Natural killer cell (primary cell): Measurements from ENCODE around the gene FAM25A. TPM values are rescaled to one million over a fixed set of nuclear protein-coding genes. Genes with fewer than 3 reads are reported as not detected.
"Not testable (repeated sequence)": the region's sequence is repeated elsewhere in the genome, so short reads cannot be mapped to it uniquely, and the experiment has no call there.

Experiments
- ATAC-seq, 3 donors: fragments of 150-1000 bp in 2 of 3; fragments of 200-7000 bp in 1 of 3; cut with Tn5 transposase; 1 replicate in 1 of 3; 2 replicates in 2 of 3; pipeline ENCODE4 v1.10.0; 2021; ENCODE audit warnings: mild to moderate bottlenecking in 2 of 3, moderate library complexity in 2 of 3
- DNase-seq, 2 donors: peaks; one replicate each; pipeline versions ENCODE4 v3.0.0 to v3.0.0-alpha.2; 2013 to 2021; ENCODE audit warnings: mixed read lengths in 1 of 2
- H3K27ac ChIP-seq: one replicate; pipeline ENCODE4 v1.5.1; 2013; ENCODE audit warnings: mild to moderate bottlenecking, low read length
- H3K27me3 ChIP-seq: one replicate; pipeline ENCODE4 v1.6.1; 2013; ENCODE audit warnings: low read length; ENCODE audit not compliant: control insufficient read depth, insufficient read depth
- H3K36me3 ChIP-seq: one replicate; pipeline ENCODE4 v1.6.1; 2013; ENCODE audit warnings: low read length; ENCODE audit not compliant: control insufficient read depth, insufficient read depth
- H3K4me1 ChIP-seq: one replicate; pipeline ENCODE4 v1.6.1; 2013; ENCODE audit warnings: low read length; ENCODE audit not compliant: control insufficient read depth, insufficient read depth
- H3K4me3 ChIP-seq: one replicate; pipeline ENCODE4 v1.5.1; 2013; ENCODE audit warnings: low read length
- H3K9me3 ChIP-seq: one replicate; pipeline ENCODE4 v1.6.1; 2013; ENCODE audit warnings: low read length; ENCODE audit not compliant: control insufficient read depth, insufficient read depth
- H3K27ac Mint-ChIP-seq, 2 donors: one replicate each; pipeline ENCODE4 v1.8.0; 2022; ENCODE audit warnings: mild to moderate bottlenecking in 2 of 2, mixed read lengths in 2 of 2, moderate library complexity in 1 of 2
- H3K27me3 Mint-ChIP-seq, 2 donors: one replicate each; pipeline ENCODE4 v1.8.0; 2022; ENCODE audit warnings: low read depth in 2 of 2, mixed read lengths in 2 of 2
- H3K36me3 Mint-ChIP-seq: one replicate; pipeline ENCODE4 v1.8.0; 2022; ENCODE audit warnings: mixed read lengths
- H3K4me1 Mint-ChIP-seq, 2 donors: one replicate each; pipeline ENCODE4 v1.8.0; 2022; ENCODE audit warnings: mixed read lengths in 2 of 2
- H3K4me3 Mint-ChIP-seq: one replicate; pipeline ENCODE4 v1.8.0; 2022; ENCODE audit warnings: mild to moderate bottlenecking, moderate library complexity, mixed read lengths
- H3K9me3 Mint-ChIP-seq, 2 donors: one replicate each; pipeline ENCODE4 v1.8.0; 2022; ENCODE audit warnings: mixed read lengths in 2 of 2
- CTCF ChIP-seq: fragments of 200-600 bp; IDR thresholded peaks from one replicate; pipeline ENCODE4 v1.8.0; 2022; ENCODE audit warnings: antibody characterized with exemption
- whole genome bisulfite sequencing: methylation state at CpG from one replicate; pipeline ENCODE4 v1.1.7; 2013; ENCODE audit warnings: missing lambda C conversion rate; ENCODE audit not compliant: insufficient coverage; 5-methylcytosine and 5-hydroxymethylcytosine counted together
- intact Hi-C: fragments of 100-400 bp; cut with micrococcal nuclease; formaldehyde crosslinking; loops from one replicate; pipeline ENCODE4 v1.14.2; 2022
- total RNA-seq, 4 donors: library from RNA; stranded (reverse); fragments of 120-200 nt in 1 of 4; gene quantifications; one replicate each; pipeline versions ENCODE4 v1.2.3 to v1.2.4, GENCODE V29; 2013 to 2022

The FAM25A gene
- total RNA-seq, 3 donors from 2014 or later (not counting 1 experiment from before 2014, with no cell fraction given): not detected

- no peak for DNase-seq
- Mint-ChIP-seq H3K9me3 (no peaks in the 10 kb centered on the region), H3K4me1 (no peaks in the 10 kb centered on the region), H3K27ac (no peak overlapping the region), H3K4me3 (no peak overlapping the region), H3K27me3 (peaks cover 24 to 55% of the 10 kb centered on the region in 2 donors), H3K36me3 (no peaks in the 10 kb centered on the region)
- no peak for ATAC-seq
- intact Hi-C loops: no loop called here
- H3K36me3 ChIP-seq: no peaks in the 10 kb centered on the region
- no peak overlapping the region for H3K27ac ChIP-seq
- WGBS: 55% methylated on average over 1 of the region's 1 CpG
- TF ChIP-seq CTCF: no peak
- H3K27me3 ChIP-seq: no peaks in the 10 kb centered on the region
- H3K9me3 ChIP-seq: no peaks in the 10 kb centered on the region
- H3K4me3 ChIP-seq: no peak overlapping the region
- H3K4me1 ChIP-seq: no peaks in the 10 kb centered on the region
Observed at GRCh38 chr10:86988520-86988919, 31.6 kb upstream of the FAM25A start.

GRCh38 chr10:86991362-86991761 lies 28.7 kb upstream of the FAM25A start:
- H3K27ac Mint-ChIP-seq, H3K9me3 ChIP-seq, H3K4me1 ChIP-seq, H3K27me3 ChIP-seq, H3K4me3 Mint-ChIP-seq, H3K9me3 Mint-ChIP-seq, DNase-seq, ATAC-seq, intact Hi-C loops, H3K27ac ChIP-seq, H3K4me1 Mint-ChIP-seq, H3K36me3 Mint-ChIP-seq, H3K4me3 ChIP-seq, H3K36me3 ChIP-seq: not testable (repeated sequence)
- no CpG with 5 or more reads among the region's 12 CpGs for WGBS
- H3K27me3 Mint-ChIP-seq: peaks cover 21 to 47% of the 10 kb centered on the region in 2 donors

- TF ChIP-seq CTCF: no peak
- Mint-ChIP-seq H3K9me3 (no peaks in the 10 kb centered on the region), H3K27me3 (peaks cover 25 to 42% of the 10 kb centered on the region in 2 donors), H3K36me3 (no peaks in the 10 kb centered on the region), H3K4me1 (no peaks in the 10 kb centered on the region), H3K4me3 (no peak overlapping the region), H3K27ac (no peak overlapping the region)
- ATAC-seq (no peak), DNase-seq (no peak)
- no peaks in the 10 kb centered on the region for H3K9me3 ChIP-seq
- H3K4me3 ChIP-seq: no peak overlapping the region
- H3K27ac ChIP-seq: no peak overlapping the region
- no peaks in the 10 kb centered on the region for H3K36me3 ChIP-seq
- no peaks in the 10 kb centered on the region for H3K4me1 ChIP-seq
- intact Hi-C loops: no loop called here
- H3K27me3 ChIP-seq: no peaks in the 10 kb centered on the region
Observed at GRCh38 chr10:86992456-86992855, 27.6 kb upstream of the FAM25A start.

- intact Hi-C loops: no loop called here
- TF ChIP-seq CTCF: no peak
- no peaks in the 10 kb centered on the region for H3K27me3 ChIP-seq
- H3K4me3 ChIP-seq: no peak overlapping the region
- Mint-ChIP-seq H3K4me1 (no peaks in the 10 kb centered on the region), H3K4me3 (no peak overlapping the region), H3K9me3 (no peaks in the 10 kb centered on the region), H3K36me3 (no peaks in the 10 kb centered on the region), H3K27ac (no peak overlapping the region), H3K27me3 (peaks cover 25 to 39% of the 10 kb centered on the region in 2 donors)
- ATAC-seq (no peak), DNase-seq (no peak)
- 100% methylated on average over 1 of the region's 2 CpGs for WGBS
- no peaks in the 10 kb centered on the region for H3K9me3 ChIP-seq
- no peaks in the 10 kb centered on the region for H3K4me1 ChIP-seq
- no peaks in the 10 kb centered on the region for H3K36me3 ChIP-seq
- H3K27ac ChIP-seq: no peak overlapping the region
Observed at GRCh38 chr10:86992929-86993328, 27.2 kb upstream of the FAM25A start.

GRCh38 chr10:86999802-87000403 lies 20.2 kb upstream of the FAM25A start:
- DNase-seq, H3K9me3 Mint-ChIP-seq, ATAC-seq, intact Hi-C loops, H3K27ac ChIP-seq, H3K36me3 ChIP-seq, H3K4me1 Mint-ChIP-seq, H3K27me3 ChIP-seq, H3K4me1 ChIP-seq, H3K27me3 Mint-ChIP-seq, H3K36me3 Mint-ChIP-seq, H3K9me3 ChIP-seq, H3K4me3 Mint-ChIP-seq, H3K4me3 ChIP-seq, H3K27ac Mint-ChIP-seq: not testable (repeated sequence)
- 69% methylated on average over 4 of the region's 6 CpGs for WGBS
